Transverse colon (tissue), 4 donors: ENCODE measurements around the gene GRB2.

Source experiments
- EP300 ChIP-seq: sonication (generic); formaldehyde crosslinking; IDR thresholded peaks from one replicate; pipeline ENCODE4 v1.6.1; 2017; ENCODE audit warnings: antibody characterized with exemption, low read depth
- POLR2A ChIP-seq: fragments of 450-650 bp; IDR thresholded peaks from one replicate; pipeline ENCODE4 v1.6.1; 2016; ENCODE audit warnings: antibody characterized with exemption, mild to moderate bottlenecking, moderate library complexity
- POLR2AphosphoS5 ChIP-seq, 3 donors: sonication (generic); formaldehyde crosslinking; IDR thresholded peaks; one replicate each; pipeline ENCODE4 v1.6.1; 2016; ENCODE audit warnings: antibody characterized with exemption in 3 of 3
- TF ChIP-seq, protein P1 (sequence below), 5 experiments: fragments of 200-600 bp in 3 of 5; fragments of 450-650 bp in 2 of 5; sonication (generic) in 3 of 5; IDR thresholded peaks; 1 replicate in 2 of 5; 2 replicates in 3 of 5; pipeline ENCODE4 v1.5.1; 2016 to 2017; ENCODE audit warnings: antibody characterized with exemption in 5 of 5, inconsistent platforms in 3 of 5, mild to moderate bottlenecking in 2 of 5, moderate library complexity in 1 of 5

DNA sequence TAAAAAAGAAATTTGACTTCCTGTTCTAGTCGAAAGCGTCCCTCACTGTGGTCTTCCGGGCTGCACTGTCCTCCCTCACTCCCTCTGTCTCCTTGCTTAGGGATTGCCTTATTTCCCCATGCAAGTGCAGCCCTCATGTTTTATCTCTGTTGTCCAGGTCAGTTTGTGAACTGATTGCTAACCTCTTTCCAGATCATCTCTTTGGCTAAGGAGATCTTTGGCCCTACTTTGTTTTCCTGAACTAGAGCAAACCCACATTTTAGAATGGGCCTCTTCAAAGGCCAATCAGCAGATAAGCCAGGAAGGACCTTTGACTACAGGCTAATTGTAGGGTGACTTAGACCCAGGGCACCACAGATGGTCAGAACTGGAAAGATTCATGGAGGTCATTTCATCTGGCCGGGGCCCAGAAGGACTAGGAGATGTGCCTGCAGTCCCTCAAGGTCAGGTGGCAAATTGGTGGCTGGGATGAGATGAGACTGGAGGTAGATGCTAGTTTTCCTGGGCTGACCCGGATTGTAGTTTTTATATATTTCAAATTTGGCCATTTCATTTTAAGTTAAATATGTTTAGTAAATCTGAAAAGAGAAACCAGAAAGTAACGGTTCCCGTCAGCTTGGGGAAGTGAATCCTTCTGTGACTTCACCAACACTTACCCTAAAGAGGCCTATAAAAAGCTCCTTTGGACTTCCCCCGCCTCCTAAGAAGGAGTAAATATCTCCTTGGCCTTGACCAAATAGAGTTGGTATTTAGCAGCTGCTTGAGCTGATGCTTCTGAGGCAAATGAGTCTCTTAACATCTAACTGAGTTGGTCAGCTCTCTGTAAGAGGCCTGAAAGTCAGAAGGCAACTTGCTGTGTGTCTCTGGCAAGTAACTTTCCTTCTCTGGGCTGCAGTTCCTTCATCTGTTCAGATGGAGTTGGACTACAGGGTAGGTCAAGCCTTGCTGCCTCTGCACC is 110.0 kb downstream of the GRB2 start:
- TF ChIP-seq POLR2AphosphoS5 (IDR thresholded peaks at IDR 0.05): peak in 2 of 3 donors; percentile 57 to 65
- TF ChIP-seq EP300: no peak
- TF ChIP-seq, protein P1, sequence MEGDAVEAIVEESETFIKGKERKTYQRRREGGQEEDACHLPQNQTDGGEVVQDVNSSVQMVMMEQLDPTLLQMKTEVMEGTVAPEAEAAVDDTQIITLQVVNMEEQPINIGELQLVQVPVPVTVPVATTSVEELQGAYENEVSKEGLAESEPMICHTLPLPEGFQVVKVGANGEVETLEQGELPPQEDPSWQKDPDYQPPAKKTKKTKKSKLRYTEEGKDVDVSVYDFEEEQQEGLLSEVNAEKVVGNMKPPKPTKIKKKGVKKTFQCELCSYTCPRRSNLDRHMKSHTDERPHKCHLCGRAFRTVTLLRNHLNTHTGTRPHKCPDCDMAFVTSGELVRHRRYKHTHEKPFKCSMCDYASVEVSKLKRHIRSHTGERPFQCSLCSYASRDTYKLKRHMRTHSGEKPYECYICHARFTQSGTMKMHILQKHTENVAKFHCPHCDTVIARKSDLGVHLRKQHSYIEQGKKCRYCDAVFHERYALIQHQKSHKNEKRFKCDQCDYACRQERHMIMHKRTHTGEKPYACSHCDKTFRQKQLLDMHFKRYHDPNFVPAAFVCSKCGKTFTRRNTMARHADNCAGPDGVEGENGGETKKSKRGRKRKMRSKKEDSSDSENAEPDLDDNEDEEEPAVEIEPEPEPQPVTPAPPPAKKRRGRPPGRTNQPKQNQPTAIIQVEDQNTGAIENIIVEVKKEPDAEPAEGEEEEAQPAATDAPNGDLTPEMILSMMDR (IDR thresholded peaks at IDR 0.05): no peak
- no peak for TF ChIP-seq POLR2A
